T-helper 1 cell treated with Interleukin-12 subunit alpha and Interleukin-12 subunit beta and Interleukin-4 antibody, amounts not matched to agents 30 μg/mL and 1 μg/mL, for 36 hours (primary cell): ENCODE data around the gene MICALL1.
A peak's percentile ranks its signal among the peaks of the same experiment; 100 is the strongest.

Experiments
- H3K27ac Mint-ChIP-seq: one replicate; pipeline ENCODE4 v1.8.0; 2021; ENCODE audit warnings: mild to moderate bottlenecking, mixed read lengths
- H3K27me3 Mint-ChIP-seq: one replicate; pipeline ENCODE4 v1.8.0; 2021; ENCODE audit warnings: low read depth, mixed read lengths
- H3K36me3 Mint-ChIP-seq: one replicate; pipeline ENCODE4 v1.8.0; 2021; ENCODE audit warnings: low read depth, mixed read lengths
- H3K4me1 Mint-ChIP-seq: one replicate; pipeline ENCODE4 v1.8.0; 2021; ENCODE audit warnings: low read depth, mixed read lengths
- H3K4me3 Mint-ChIP-seq: one replicate; pipeline ENCODE4 v1.8.0; 2021; ENCODE audit warnings: mild to moderate bottlenecking, moderate library complexity, mixed read lengths
- H3K9me3 Mint-ChIP-seq: one replicate; pipeline ENCODE4 v1.8.0; 2021; ENCODE audit warnings: mixed read lengths

The MICALL1 gene

GRCh38 chr22:37913233-37913721, 7.2 kb downstream of the MICALL1 start:
- H3K27me3 Mint-ChIP-seq, result no peaks in the 10 kb centered on the region
- H3K4me1 Mint-ChIP-seq, result peaks cover 14% of the 10 kb centered on the region
- H3K27ac Mint-ChIP-seq, result no peak overlapping the region
- H3K36me3 Mint-ChIP-seq, result peaks cover 8% of the 10 kb centered on the region
- no peak overlapping the region for H3K4me3 Mint-ChIP-seq
- H3K9me3 Mint-ChIP-seq, result no peaks in the 10 kb centered on the region

GRCh38 chr22:37916311-37916710, 10.2 kb downstream of the MICALL1 start:
- Mint-ChIP-seq H3K9me3 (no peaks in the 10 kb centered on the region), H3K27ac (no peak overlapping the region), H3K4me1 (peaks cover 11% of the 10 kb centered on the region), H3K36me3 (peaks cover 11% of the 10 kb centered on the region), H3K4me3 (no peak overlapping the region), H3K27me3 (no peaks in the 10 kb centered on the region)

GRCh38 chr22:37917874-37918548, 11.9 kb downstream of the MICALL1 start:
- H3K4me3 Mint-ChIP-seq, result no peak overlapping the region
- no peak overlapping the region for H3K27ac Mint-ChIP-seq

GRCh38 chr22:37918580-37919270, 12.6 kb downstream of the MICALL1 start:
- Mint-ChIP-seq H3K36me3 (peaks cover 11% of the 10 kb centered on the region), H3K27me3 (no peaks in the 10 kb centered on the region), H3K27ac (no peak overlapping the region), H3K4me1 (peaks cover 6% of the 10 kb centered on the region), H3K4me3 (no peak overlapping the region), H3K9me3 (no peaks in the 10 kb centered on the region)

More at GRCh38 chr22:37917874-37918548, 11.9 kb downstream of the MICALL1 start:
- no peaks in the 10 kb centered on the region for H3K9me3 Mint-ChIP-seq
- H3K27me3 Mint-ChIP-seq, result no peaks in the 10 kb centered on the region
- H3K4me1 Mint-ChIP-seq, result peaks cover 6% of the 10 kb centered on the region
- H3K36me3 Mint-ChIP-seq, result peaks cover 13% of the 10 kb centered on the region

GRCh38 chr22:37920126-37920525, 14.0 kb downstream of the MICALL1 start:
- Mint-ChIP-seq H3K36me3 (peaks cover 11% of the 10 kb centered on the region), H3K4me3 (peak overlapping the region; percentile 58), H3K27ac (peak overlapping the region; percentile 92), H3K9me3 (no peaks in the 10 kb centered on the region), H3K27me3 (no peaks in the 10 kb centered on the region), H3K4me1 (peaks cover 6% of the 10 kb centered on the region)

- Mint-ChIP-seq H3K27ac (no peak overlapping the region), H3K27me3 (no peaks in the 10 kb centered on the region), H3K9me3 (no peaks in the 10 kb centered on the region), H3K36me3 (peaks cover 8% of the 10 kb centered on the region), H3K4me3 (no peak overlapping the region), H3K4me1 (peaks cover 6% of the 10 kb centered on the region)
Measured at GRCh38 chr22:37922191-37922590, 16.1 kb downstream of the MICALL1 start.

- Mint-ChIP-seq H3K27ac (no peak overlapping the region), H3K4me1 (peaks cover 6% of the 10 kb centered on the region), H3K9me3 (no peaks in the 10 kb centered on the region), H3K36me3 (peaks cover 13% of the 10 kb centered on the region), H3K4me3 (no peak overlapping the region), H3K27me3 (no peaks in the 10 kb centered on the region)
Measured at GRCh38 chr22:37923927-37924326, 17.8 kb downstream of the MICALL1 start.

- Mint-ChIP-seq H3K27ac (no peak overlapping the region), H3K36me3 (peaks cover 17% of the 10 kb centered on the region), H3K4me1 (peaks cover 6% of the 10 kb centered on the region), H3K4me3 (no peak overlapping the region), H3K9me3 (no peaks in the 10 kb centered on the region), H3K27me3 (no peaks in the 10 kb centered on the region)
Measured at GRCh38 chr22:37924386-37925065, 18.4 kb downstream of the MICALL1 start.

GRCh38 chr22:37925330-37925729, 19.2 kb downstream of the MICALL1 start:
- Mint-ChIP-seq H3K4me1 (peaks cover 1% of the 10 kb centered on the region), H3K27ac (no peak overlapping the region), H3K36me3 (peaks cover 13% of the 10 kb centered on the region), H3K4me3 (no peak overlapping the region), H3K27me3 (no peaks in the 10 kb centered on the region), H3K9me3 (no peaks in the 10 kb centered on the region)

- Mint-ChIP-seq H3K9me3 (no peaks in the 10 kb centered on the region), H3K4me3 (no peak overlapping the region), H3K27me3 (no peaks in the 10 kb centered on the region), H3K27ac (no peak overlapping the region), H3K36me3 (peaks cover 13% of the 10 kb centered on the region), H3K4me1 (peaks cover 1% of the 10 kb centered on the region)
Measured at GRCh38 chr22:37925767-37926166, 19.7 kb downstream of the MICALL1 start.

GRCh38 chr22:37926358-37926757, 20.3 kb downstream of the MICALL1 start:
- Mint-ChIP-seq H3K36me3 (peaks cover 13% of the 10 kb centered on the region), H3K4me3 (no peak overlapping the region), H3K4me1 (peaks cover 1% of the 10 kb centered on the region), H3K27ac (no peak overlapping the region), H3K27me3 (no peaks in the 10 kb centered on the region), H3K9me3 (no peaks in the 10 kb centered on the region)

GRCh38 chr22:37926771-37927636, 20.9 kb downstream of the MICALL1 start:
- H3K27ac Mint-ChIP-seq, result no peak overlapping the region

GRCh38 chr22:37927637-37927936, 21.5 kb downstream of the MICALL1 start:
- H3K27me3 Mint-ChIP-seq, result no peaks in the 10 kb centered on the region
- H3K9me3 Mint-ChIP-seq, result no peaks in the 10 kb centered on the region
- H3K4me1 Mint-ChIP-seq, result no peaks in the 10 kb centered on the region
- no peak overlapping the region for H3K27ac Mint-ChIP-seq
- H3K36me3 Mint-ChIP-seq, result peaks cover 14% of the 10 kb centered on the region
- no peak overlapping the region for H3K4me3 Mint-ChIP-seq

More at GRCh38 chr22:37926771-37927636, 20.9 kb downstream of the MICALL1 start:
- H3K9me3 Mint-ChIP-seq, result no peaks in the 10 kb centered on the region
- no peaks in the 10 kb centered on the region for H3K4me1 Mint-ChIP-seq
- H3K36me3 Mint-ChIP-seq, result peaks cover 13% of the 10 kb centered on the region
- no peaks in the 10 kb centered on the region for H3K27me3 Mint-ChIP-seq
- no peak overlapping the region for H3K4me3 Mint-ChIP-seq

GRCh38 chr22:37929390-37929789, 23.3 kb downstream of the MICALL1 start:
- Mint-ChIP-seq H3K9me3 (no peaks in the 10 kb centered on the region), H3K27me3 (no peaks in the 10 kb centered on the region), H3K36me3 (peaks cover 21% of the 10 kb centered on the region), H3K4me1 (peaks cover 11% of the 10 kb centered on the region), H3K27ac (no peak overlapping the region), H3K4me3 (no peak overlapping the region)
